Measurements from ENCODE around the gene PCBP3. TPM values are rescaled to one million over a fixed set of nuclear protein-coding genes. Genes with fewer than 3 reads are reported as not detected.

PCBP3 gene
- polyA plus RNA-seq, 1 donor (not counting 4 experiments of a cell fraction or from before 2014, with no cell fraction given), result 0.25 TPM

GRCh38 chr21:45846373-45847160 lies 203.0 kb downstream of the PCBP3 start:
- H2AFZ ChIP-seq (ENCODE audit: control insufficient read depth, low read length), result no peak overlapping the region
- no peaks in the 10 kb centered on the region for H4K20me1 ChIP-seq (ENCODE audit: control insufficient read depth, extremely low read depth, insufficient read depth, low read length)
- H3K79me2 ChIP-seq (ENCODE audit: control insufficient read depth, insufficient read depth, low read length), result no peaks in the 10 kb centered on the region
- H3K27ac ChIP-seq (ENCODE audit: control insufficient read depth, insufficient read depth, low read length), result no peak overlapping the region
- H3K4me2 ChIP-seq (ENCODE audit: control insufficient read depth, extremely low read depth, insufficient read depth, low read depth, low read length), result no peak overlapping the region
- peaks cover 2% of the 10 kb centered on the region for H3K9me3 ChIP-seq (ENCODE audit: control insufficient read depth, low read depth, low read length)
- H3K36me3 ChIP-seq (ENCODE audit: control insufficient read depth in 2 of 2, extremely low read depth in 1 of 2, insufficient read depth in 2 of 2, low read length in 2 of 2), result no peaks in the 10 kb centered on the region
- dilution Hi-C loops (cut with MboI; ENCODE audit: extremely low pct_ligation_motif_present, low sequenced_read_pairs), result no loop called here
- FAIRE-seq (no peak), DNase-seq (ENCODE audit: low read depth, low spot score) (no peak)
- H3K9me1 ChIP-seq (ENCODE audit: control insufficient read depth, extremely low read depth, insufficient read depth, low read length), result no peaks in the 10 kb centered on the region
- H3K4me1 ChIP-seq (ENCODE audit: control insufficient read depth, extremely low read depth, insufficient read depth, low read length), result no peaks in the 10 kb centered on the region
- H3K9ac ChIP-seq (ENCODE audit: control insufficient read depth, extremely low read depth, insufficient read depth, low read length), result no peak overlapping the region
- no peaks in the 10 kb centered on the region for H3K27me3 ChIP-seq (ENCODE audit: control insufficient read depth, extremely low read depth, insufficient read depth, low read length)
- TF ChIP-seq, protein P1, sequence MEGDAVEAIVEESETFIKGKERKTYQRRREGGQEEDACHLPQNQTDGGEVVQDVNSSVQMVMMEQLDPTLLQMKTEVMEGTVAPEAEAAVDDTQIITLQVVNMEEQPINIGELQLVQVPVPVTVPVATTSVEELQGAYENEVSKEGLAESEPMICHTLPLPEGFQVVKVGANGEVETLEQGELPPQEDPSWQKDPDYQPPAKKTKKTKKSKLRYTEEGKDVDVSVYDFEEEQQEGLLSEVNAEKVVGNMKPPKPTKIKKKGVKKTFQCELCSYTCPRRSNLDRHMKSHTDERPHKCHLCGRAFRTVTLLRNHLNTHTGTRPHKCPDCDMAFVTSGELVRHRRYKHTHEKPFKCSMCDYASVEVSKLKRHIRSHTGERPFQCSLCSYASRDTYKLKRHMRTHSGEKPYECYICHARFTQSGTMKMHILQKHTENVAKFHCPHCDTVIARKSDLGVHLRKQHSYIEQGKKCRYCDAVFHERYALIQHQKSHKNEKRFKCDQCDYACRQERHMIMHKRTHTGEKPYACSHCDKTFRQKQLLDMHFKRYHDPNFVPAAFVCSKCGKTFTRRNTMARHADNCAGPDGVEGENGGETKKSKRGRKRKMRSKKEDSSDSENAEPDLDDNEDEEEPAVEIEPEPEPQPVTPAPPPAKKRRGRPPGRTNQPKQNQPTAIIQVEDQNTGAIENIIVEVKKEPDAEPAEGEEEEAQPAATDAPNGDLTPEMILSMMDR (optimal IDR thresholded peaks at IDR 0.05 in 1 of 3, IDR thresholded peaks at IDR 0.05 in 1 of 3, conservative IDR thresholded peaks at IDR 0.05 in 1 of 3; ENCODE audit: extremely low read depth in 1 of 3, insufficient read depth in 2 of 3, low read length in 3 of 3), result no peak
- no peak for TF ChIP-seq EZH2 (IDR thresholded peaks at IDR 0.05; ENCODE audit: low read length)
- H3K4me3 ChIP-seq (ENCODE audit: control insufficient read depth in 2 of 3, extremely low read depth in 1 of 3, insufficient read depth in 2 of 3, low read depth in 1 of 3, low read length in 3 of 3), result no peak overlapping the region

DNA sequence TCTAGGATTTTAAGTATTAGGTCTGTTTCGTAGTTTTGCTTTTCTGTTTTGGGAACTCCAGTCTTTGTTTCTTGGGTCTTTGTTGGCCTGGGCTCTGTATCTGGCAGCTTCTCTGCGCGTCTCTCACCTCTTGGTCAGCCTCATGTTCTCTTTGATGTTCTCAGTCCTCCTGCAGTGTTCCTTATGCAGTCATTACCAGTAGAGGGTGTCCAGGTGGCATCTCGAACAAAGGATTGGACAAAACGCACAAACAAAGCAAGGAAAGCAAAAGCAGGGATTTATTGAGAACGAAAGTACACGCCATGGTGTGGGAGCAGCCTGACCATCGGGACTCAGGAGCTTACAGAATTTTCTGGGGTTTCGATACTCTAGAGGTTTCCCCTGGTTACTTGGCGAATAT lies 204.3 kb downstream of the PCBP3 start:
- Histone ChIP-seq H3K36me3 (ENCODE audit: control insufficient read depth in 2 of 2, extremely low read depth in 1 of 2, insufficient read depth in 2 of 2, low read length in 2 of 2) (no peaks in the 10 kb centered on the region), H3K9me1 (ENCODE audit: control insufficient read depth, extremely low read depth, insufficient read depth, low read length) (no peaks in the 10 kb centered on the region), H2AFZ (ENCODE audit: control insufficient read depth, low read length) (no peak overlapping the region), H3K9ac (ENCODE audit: control insufficient read depth, extremely low read depth, insufficient read depth, low read length) (no peak overlapping the region), H3K27me3 (ENCODE audit: control insufficient read depth, extremely low read depth, insufficient read depth, low read length) (no peaks in the 10 kb centered on the region), H3K4me1 (ENCODE audit: control insufficient read depth, extremely low read depth, insufficient read depth, low read length) (no peaks in the 10 kb centered on the region), H3K4me3 (ENCODE audit: control insufficient read depth in 2 of 3, extremely low read depth in 1 of 3, insufficient read depth in 2 of 3, low read depth in 1 of 3, low read length in 3 of 3) (no peak overlapping the region), H3K9me3 (ENCODE audit: control insufficient read depth, low read depth, low read length) (no peaks in the 10 kb centered on the region), H4K20me1 (ENCODE audit: control insufficient read depth, extremely low read depth, insufficient read depth, low read length) (no peaks in the 10 kb centered on the region), H3K4me2 (ENCODE audit: control insufficient read depth, extremely low read depth, insufficient read depth, low read depth, low read length) (no peak overlapping the region), H3K79me2 (ENCODE audit: control insufficient read depth, insufficient read depth, low read length) (no peaks in the 10 kb centered on the region), H3K27ac (ENCODE audit: control insufficient read depth, insufficient read depth, low read length) (no peak overlapping the region)
- TF ChIP-seq EZH2 (IDR thresholded peaks at IDR 0.05; ENCODE audit: low read length), result no peak
- TF ChIP-seq, protein P1 (optimal IDR thresholded peaks at IDR 0.05 in 1 of 3, IDR thresholded peaks at IDR 0.05 in 1 of 3, conservative IDR thresholded peaks at IDR 0.05 in 1 of 3; ENCODE audit: extremely low read depth in 1 of 3, insufficient read depth in 2 of 3, low read length in 3 of 3), result no peak
- dilution Hi-C loops (cut with MboI; ENCODE audit: extremely low pct_ligation_motif_present, low sequenced_read_pairs), result no loop called here
- DNase-seq (ENCODE audit: low read depth, low spot score) (no peak), FAIRE-seq (no peak)
